Fibroblast of lung (primary cell): ENCODE measurements around the gene TYRO3. TPM values are rescaled to one million over a fixed set of nuclear protein-coding genes. Genes with fewer than 3 reads are reported as not detected.

ENCODE experiments used
- DNase-seq, 2 donors: peaks; one replicate each; pipeline versions ENCODE4 v3.0.0 to v3.0.0-alpha.2; 2010; ENCODE audit warnings: low read depth in 2 of 2
- H2AFZ ChIP-seq: 2 replicates; pipeline ENCODE4 v1.5.1; 2012; ENCODE audit warnings: low read length, control low read depth, inconsistent platforms
- H3K27ac ChIP-seq: 2 replicates; pipeline ENCODE4 v1.5.1; 2011; ENCODE audit warnings: low read length, control low read depth; ENCODE audit not compliant: insufficient read depth
- H3K27me3 ChIP-seq: 2 replicates; pipeline ENCODE4 v1.5.1; 2011; ENCODE audit warnings: mild to moderate bottlenecking, low read length; ENCODE audit not compliant: control insufficient read depth, insufficient read depth
- H3K36me3 ChIP-seq: 2 replicates; pipeline ENCODE4 v1.5.1; 2011; ENCODE audit warnings: low read length; ENCODE audit not compliant: control insufficient read depth, insufficient read depth
- H3K4me1 ChIP-seq: 2 replicates; pipeline ENCODE4 v1.5.1; 2011; ENCODE audit warnings: low read length; ENCODE audit not compliant: control insufficient read depth, insufficient read depth; ENCODE audit errors: extremely low read depth
- H3K4me2 ChIP-seq: 2 replicates; pipeline ENCODE4 v1.5.1; 2011; ENCODE audit warnings: low read length, control low read depth; ENCODE audit not compliant: insufficient read depth; ENCODE audit errors: extremely low read depth
- H3K4me3 ChIP-seq, 4 experiments: fragments of 200-600 bp in 1 of 4; sonication (generic) in 1 of 4; replicated peaks in 1 of 4; 2 replicates each; pipeline ENCODE4 v1.5.1; 2011 to 2016; ENCODE audit warnings: low read length in 4 of 4, low read depth in 3 of 4, mild to moderate bottlenecking in 3 of 4, control low read depth in 2 of 4, inconsistent platforms in 1 of 4, mixed read lengths in 1 of 4; ENCODE audit not compliant: insufficient read depth in 1 of 4; ENCODE audit errors: control extremely low read depth in 1 of 4
- H3K79me2 ChIP-seq: 2 replicates; pipeline ENCODE4 v1.5.1; 2012; ENCODE audit warnings: mild to moderate bottlenecking, low read length, inconsistent platforms; ENCODE audit not compliant: control insufficient read depth, insufficient read depth
- H3K9ac ChIP-seq: 2 replicates; pipeline ENCODE4 v1.5.1; 2011; ENCODE audit warnings: mild to moderate bottlenecking, low read length, control low read depth; ENCODE audit not compliant: insufficient read depth
- H3K9me3 ChIP-seq: 2 replicates; pipeline ENCODE4 v1.5.1; 2012; ENCODE audit warnings: low read depth, low read length; ENCODE audit not compliant: control insufficient read depth, insufficient read depth
- H4K20me1 ChIP-seq: 2 replicates; pipeline ENCODE4 v1.5.1; 2011; ENCODE audit warnings: low read length; ENCODE audit not compliant: control insufficient read depth, insufficient read depth; ENCODE audit errors: extremely low read depth
- CTCF ChIP-seq, 2 donors: IDR thresholded peaks in 1 of 2; conservative IDR thresholded peaks in 1 of 2; 1 replicate in 1 of 2; 2 replicates in 1 of 2; pipeline ENCODE4 v1.5.1; 2011 to 2012; ENCODE audit warnings: low read length in 2 of 2, control low read depth in 1 of 2, inconsistent platforms in 1 of 2, low read depth in 1 of 2, mild to moderate bottlenecking in 1 of 2
- EZH2 ChIP-seq: IDR thresholded peaks from 2 replicates; pipeline ENCODE4 v1.5.1; 2012; ENCODE audit warnings: low read length, control low read depth, mild to moderate bottlenecking; ENCODE audit errors: missing control alignments
- polyA plus RNA-seq, 2 donors: library from polyadenylated mRNA; depleted of rRNA in 1 of 2; stranded (reverse) in 1 of 2; unstranded in 1 of 2; fragments of >200 nt; gene quantifications; 2 replicates each; pipeline ENCODE4 v1.2.1, GENCODE V29; 2011 to 2012; ENCODE audit warnings: missing spikeins in 1 of 2
- total RNA-seq: library from RNA; depleted of rRNA; stranded (reverse); fragments of >200 nt; gene quantifications from 2 replicates; pipeline ENCODE4 v1.2.1, GENCODE V29; 2014

Gene TYRO3
- total and polyA plus RNA-seq, 2 donors (not counting 1 experiment from before 2014, with no cell fraction given) = 9.2 to 14.9 TPM

- Histone ChIP-seq H3K27ac (no peak overlapping the region), H3K4me3 (peak overlapping the region in 1 of 4 experiments; percentile 80), H3K9ac (no peak overlapping the region), H2AFZ (peak overlapping the region; percentile 40), H3K79me2 (peaks cover 4% of the 10 kb centered on the region), H3K9me3 (no peaks in the 10 kb centered on the region), H3K36me3 (no peaks in the 10 kb centered on the region), H4K20me1 (no peaks in the 10 kb centered on the region), H3K4me1 (no peaks in the 10 kb centered on the region), H3K27me3 (no peaks in the 10 kb centered on the region), H3K4me2 (no peak overlapping the region)
- TF ChIP-seq EZH2 = no peak
- no peak for TF ChIP-seq CTCF (conservative IDR thresholded peaks at IDR 0.05 in 1 of 2, IDR thresholded peaks at IDR 0.05 in 1 of 2; ENCODE audit: low read depth in 1 of 2, low read length in 2 of 2)
- DNase-seq = no peak
Observed at GRCh38 chr15:41544650-41545015, 14.4 kb upstream of the TYRO3 start.

- TF ChIP-seq CTCF (conservative IDR thresholded peaks at IDR 0.05 in 1 of 2, IDR thresholded peaks at IDR 0.05 in 1 of 2; ENCODE audit: low read depth in 1 of 2, low read length in 2 of 2) (no peak), EZH2 (no peak)
- Histone ChIP-seq H3K9me3 (no peaks in the 10 kb centered on the region), H3K9ac (no peak overlapping the region), H4K20me1 (no peaks in the 10 kb centered on the region), H3K79me2 (peaks cover 4% of the 10 kb centered on the region), H2AFZ (no peak overlapping the region), H3K36me3 (no peaks in the 10 kb centered on the region), H3K4me3 (no peak overlapping the region), H3K27ac (no peak overlapping the region), H3K4me1 (no peaks in the 10 kb centered on the region), H3K4me2 (no peak overlapping the region), H3K27me3 (no peaks in the 10 kb centered on the region)
- DNase-seq = no peak
Observed at GRCh38 chr15:41545218-41545617, 13.8 kb upstream of the TYRO3 start.

- Histone ChIP-seq H3K9ac (no peak overlapping the region), H3K36me3 (no peaks in the 10 kb centered on the region), H3K27ac (no peak overlapping the region), H3K4me3 (no peak overlapping the region), H4K20me1 (no peaks in the 10 kb centered on the region), H3K9me3 (no peaks in the 10 kb centered on the region), H3K4me1 (no peaks in the 10 kb centered on the region), H3K27me3 (no peaks in the 10 kb centered on the region), H2AFZ (no peak overlapping the region), H3K79me2 (peaks cover 3% of the 10 kb centered on the region), H3K4me2 (no peak overlapping the region)
- peak; percentile 45 to 62 for DNase-seq
- TF ChIP-seq CTCF (conservative IDR thresholded peaks at IDR 0.05 in 1 of 2, IDR thresholded peaks at IDR 0.05 in 1 of 2; ENCODE audit: low read depth in 1 of 2, low read length in 2 of 2) = no peak
- no peak for TF ChIP-seq EZH2
Observed at GRCh38 chr15:41546851-41547786, 11.9 kb upstream of the TYRO3 start.
